Measurements from ENCODE around the gene CFB.

- TF ChIP-seq POLR2A (IDR thresholded peaks at IDR 0.05) (no peak), CTCF (IDR thresholded peaks at IDR 0.05) (no peak), EP300 (IDR thresholded peaks at IDR 0.05) (no peak)
These were observed 25.5 kb downstream of the CFB start for GRCh38 chr6:31971279-31971992.
